NCI-H1417 (cell line): ENCODE results near the gene STEAP1.

Source experiments
- DNase-seq, 3 experiments: peaks; one replicate each; lab custom pipeline; 2025; lab: John Stamatoyannopoulos, UW

The STEAP1 gene

DNA sequence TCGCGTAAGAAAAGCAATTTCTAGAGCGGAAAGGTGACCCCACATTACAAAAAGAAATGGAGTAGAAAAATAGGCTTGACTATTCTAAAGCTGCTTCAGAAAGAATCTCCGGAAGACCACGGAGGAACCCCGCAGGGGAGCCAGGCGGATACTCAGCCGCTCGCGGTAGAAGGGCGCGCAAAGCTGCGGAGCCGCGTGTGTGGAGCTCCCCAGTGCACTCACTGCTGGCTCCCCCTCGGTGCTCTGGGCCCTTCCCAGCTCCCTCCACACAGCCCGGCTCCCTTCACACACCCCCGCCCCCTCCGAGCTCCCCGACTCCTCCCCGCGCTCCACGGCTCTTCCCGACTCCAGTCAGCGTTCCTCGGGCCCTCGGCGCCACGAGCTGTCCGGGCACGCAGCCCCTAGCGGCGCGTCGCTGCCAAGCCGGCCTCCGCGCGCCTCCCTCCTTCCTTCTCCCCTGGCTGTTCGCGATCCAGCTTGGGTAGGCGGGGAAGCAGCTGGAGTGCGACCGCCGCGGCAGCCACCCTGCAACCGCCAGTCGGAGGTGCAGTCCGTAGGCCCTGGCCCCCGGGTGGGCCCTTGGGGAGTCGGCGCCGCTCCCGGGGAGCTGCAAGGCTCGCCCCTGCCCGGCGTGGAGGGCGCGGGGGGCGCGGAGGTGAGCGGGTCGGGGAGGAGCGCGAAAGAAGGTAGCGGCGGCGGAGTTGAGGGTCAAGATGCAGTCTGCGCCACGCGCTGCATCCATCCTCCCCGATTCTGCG is 57.3 kb downstream of the STEAP1 start, which contains the start of gene STEAP2:
Gene STEAP2 (plus strand): TSS at position 350 of the 758 bp plus-strand sequence. CDS start 13,343 bp downstream, outside the sequence.
- DNase-seq = peak; percentile 68 to 97 (median 96)

GRCh38 chr7:90212149-90212495 is 57.9 kb downstream of the STEAP1 start:
- DNase-seq = no peak

GRCh38 chr7:90213521-90213920 is 59.3 kb downstream of the STEAP1 start:
- no peak for DNase-seq
